Stimulated activated CD8-positive, alpha-beta memory T cell treated with anti-CD3 and anti-CD28 coated beads, Interleukin-4, amount 100 ng/mL, for 4 hours (primary cell): ENCODE results near the gene HBZ.
"Not testable (repeated sequence)": the region's sequence is repeated elsewhere in the genome, so short reads cannot be mapped to it uniquely, and the experiment has no call there.

ENCODE experiments used
- DNase-seq, 2 donors: peaks; one replicate each; pipeline ENCODE4 v3.0.0-alpha.2; 2020; ENCODE audit warnings: low read depth in 2 of 2, low spot score in 1 of 2

The HBZ gene

DNA sequence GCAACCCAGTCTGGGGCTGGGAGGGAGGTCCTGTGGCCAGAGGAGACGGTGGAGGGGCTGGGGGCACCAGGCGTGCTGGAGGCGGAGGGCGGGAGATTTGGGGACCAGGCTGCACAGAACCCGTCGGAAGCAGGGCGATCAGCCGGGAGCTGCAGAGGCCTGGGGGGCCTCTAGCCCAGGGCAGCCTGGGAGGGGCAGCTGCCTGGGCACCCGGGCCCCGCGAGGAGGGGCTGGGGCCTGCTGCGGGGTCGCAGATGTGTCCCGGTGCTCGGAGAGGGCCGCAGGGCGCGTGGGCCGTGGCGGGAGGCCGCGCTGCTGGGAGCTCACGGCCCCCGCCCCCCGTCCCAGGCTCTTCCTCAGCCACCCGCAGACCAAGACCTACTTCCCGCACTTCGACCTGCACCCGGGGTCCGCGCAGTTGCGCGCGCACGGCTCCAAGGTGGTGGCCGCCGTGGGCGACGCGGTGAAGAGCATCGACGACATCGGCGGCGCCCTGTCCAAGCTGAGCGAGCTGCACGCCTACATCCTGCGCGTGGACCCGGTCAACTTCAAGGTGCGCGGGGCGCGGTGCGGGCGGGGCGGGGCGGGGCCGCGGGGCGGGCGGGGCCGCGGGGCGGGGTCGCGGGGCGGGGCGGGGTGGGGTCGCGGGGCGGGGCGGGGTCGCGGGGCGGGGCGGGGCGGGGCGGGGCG, 11.8 kb downstream of the HBZ start:
- DNase-seq = not testable (repeated sequence)

DNA sequence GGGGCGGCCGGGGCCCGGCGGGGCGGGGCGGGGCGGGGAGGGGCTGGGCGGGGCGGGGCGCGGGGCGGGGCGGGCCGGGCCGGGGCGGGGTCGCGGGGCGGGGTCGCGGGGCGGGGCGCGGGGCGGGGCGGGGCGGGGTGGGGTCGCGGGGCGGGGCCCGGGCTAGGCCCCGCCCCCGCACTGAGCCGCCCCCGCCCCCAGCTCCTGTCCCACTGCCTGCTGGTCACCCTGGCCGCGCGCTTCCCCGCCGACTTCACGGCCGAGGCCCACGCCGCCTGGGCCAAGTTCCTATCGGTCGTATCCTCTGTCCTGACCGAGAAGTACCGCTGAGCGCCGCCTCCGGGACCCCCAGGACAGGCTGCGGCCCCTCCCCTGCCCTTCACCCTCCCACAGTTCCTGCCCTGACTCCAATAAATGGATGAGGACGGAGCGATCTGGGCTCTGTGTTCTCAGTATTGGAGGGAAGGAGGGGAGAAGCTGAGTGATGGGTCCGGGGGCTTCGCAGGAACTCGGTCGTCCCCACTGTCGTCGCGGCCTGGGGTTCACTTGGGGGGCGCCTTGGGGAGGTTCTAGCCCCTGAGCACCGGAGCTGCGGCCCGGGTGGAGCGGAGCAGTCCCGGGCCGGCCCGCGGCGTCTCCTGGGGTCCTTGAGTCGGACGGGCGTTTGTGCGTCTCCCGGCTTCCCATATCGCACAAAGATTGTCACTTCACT, 12.5 kb downstream of the HBZ start:
- DNase-seq = no peak

DNA sequence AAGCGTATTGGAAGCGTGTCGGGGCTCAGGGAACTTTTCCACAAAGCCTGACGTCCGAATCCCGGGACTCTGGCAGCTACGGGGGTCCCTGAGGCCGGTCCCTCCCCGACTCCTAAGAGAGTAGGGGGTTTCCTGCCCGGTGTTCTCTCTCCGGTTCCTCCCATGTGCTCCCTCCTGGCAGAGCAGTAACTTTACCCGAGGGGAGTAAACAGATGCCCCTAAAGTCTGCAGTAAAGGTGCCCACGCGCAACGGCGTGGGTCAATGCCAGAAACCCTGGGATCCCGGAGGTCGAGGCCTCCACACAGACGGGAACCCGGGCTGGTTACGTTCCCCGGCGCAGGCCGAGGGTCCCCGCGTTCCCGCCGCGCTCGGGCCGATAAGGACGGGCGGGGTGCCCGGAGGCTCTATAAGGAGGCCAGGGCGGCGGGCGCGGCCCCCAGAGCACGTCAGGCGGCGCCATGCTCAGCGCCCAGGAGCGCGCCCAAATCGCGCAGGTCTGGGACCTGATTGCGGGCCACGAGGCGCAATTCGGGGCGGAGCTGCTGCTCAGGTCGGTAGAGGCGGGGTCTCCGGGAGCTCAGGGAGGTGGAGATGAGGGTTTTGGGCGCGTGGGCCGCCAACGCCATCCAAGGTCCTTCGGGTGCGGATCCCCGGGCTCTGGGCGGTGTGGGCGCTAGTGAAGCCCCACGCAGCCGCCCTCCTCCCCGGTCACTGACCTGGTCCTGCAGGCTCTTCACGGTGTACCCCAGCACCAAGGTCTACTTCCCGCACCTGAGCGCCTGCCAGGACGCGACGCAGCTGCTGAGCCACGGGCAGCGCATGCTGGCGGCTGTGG, 13.3 kb downstream of the HBZ start, which contains the start of gene HBM:
HBM (plus strand) TSS at position 440 of the 836 bp plus-strand sequence; CDS start at position 460, 20 bp downstream.
- no peak for DNase-seq

DNA sequence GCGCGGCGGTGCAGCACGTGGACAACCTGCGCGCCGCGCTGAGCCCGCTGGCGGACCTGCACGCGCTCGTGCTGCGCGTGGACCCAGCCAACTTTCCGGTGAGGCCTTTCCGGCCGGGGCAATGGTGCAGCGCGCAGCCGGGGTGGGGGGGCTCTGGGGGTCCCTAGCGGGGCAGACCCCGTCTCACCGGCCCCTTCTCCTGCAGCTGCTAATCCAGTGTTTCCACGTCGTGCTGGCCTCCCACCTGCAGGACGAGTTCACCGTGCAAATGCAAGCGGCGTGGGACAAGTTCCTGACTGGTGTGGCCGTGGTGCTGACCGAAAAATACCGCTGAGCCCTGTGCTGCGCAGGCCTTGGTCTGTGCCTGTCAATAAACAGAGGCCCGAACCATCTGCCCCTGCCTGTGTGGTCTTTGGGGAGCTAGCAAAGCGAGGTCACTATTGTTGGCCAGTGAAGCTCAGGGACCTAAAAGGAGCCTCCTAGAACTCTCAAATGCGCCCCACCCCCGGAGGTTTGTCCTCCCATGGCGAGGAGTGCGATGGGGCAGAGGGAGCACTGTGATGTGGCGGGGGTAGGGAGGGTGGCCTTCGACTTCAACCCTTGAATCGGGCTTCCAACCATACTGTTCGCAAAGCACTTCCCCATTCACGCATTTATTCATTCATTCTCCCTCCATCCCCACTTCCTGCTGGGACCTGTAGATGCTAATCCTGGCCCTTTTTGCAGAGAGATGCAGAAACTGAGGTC, 14.1 kb downstream of the HBZ start:
- DNase-seq = no peak

DNA sequence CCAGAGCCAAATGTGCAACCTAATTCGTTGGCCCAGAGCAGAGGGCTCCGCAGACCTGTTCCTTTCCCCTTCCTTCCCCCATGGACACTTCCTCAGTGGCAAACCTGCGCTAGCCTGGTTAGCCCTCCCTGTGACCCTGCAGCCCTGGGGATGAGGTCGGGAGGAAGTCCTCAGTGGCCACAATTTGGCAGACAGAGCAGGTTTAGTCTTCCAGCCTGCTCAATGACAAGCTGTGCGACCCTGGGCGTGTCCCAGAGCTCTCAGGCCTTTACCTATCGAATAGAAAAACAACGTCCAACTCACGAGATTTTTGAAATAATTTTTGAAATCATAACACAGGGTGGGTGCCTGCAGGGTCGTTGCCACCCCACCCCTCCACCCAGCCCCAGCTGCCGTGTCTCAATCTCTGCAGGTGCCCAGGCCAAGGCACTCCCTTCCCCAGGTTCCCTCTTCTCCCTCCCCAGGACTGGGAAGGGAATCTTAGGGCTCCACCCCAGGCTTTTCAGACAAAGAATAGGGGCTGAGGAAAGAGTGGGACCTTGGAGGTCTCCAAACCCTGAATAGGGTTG, 14.8 kb downstream of the HBZ start:
- no peak for DNase-seq

DNA sequence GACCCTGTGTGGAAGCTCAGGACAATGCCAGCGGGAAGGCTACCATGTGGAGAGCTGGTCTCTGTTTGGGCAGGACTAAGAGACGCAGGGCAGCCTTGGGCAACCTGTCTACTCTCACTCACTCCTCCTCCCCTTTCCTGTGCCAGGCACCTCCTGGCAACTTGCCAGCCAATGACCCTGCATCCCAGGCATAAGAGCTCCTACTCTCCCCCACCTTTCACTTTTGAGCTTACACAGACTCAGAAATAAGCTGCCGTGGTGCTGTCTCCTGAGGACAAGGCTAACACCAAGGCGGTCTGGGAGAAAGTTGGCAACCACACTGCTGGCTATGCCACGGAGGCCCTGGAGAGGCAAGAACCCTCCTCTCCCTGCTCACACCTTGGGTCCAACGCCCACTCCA, 16.0 kb downstream of the HBZ start:
- DNase-seq = no peak

DNA sequence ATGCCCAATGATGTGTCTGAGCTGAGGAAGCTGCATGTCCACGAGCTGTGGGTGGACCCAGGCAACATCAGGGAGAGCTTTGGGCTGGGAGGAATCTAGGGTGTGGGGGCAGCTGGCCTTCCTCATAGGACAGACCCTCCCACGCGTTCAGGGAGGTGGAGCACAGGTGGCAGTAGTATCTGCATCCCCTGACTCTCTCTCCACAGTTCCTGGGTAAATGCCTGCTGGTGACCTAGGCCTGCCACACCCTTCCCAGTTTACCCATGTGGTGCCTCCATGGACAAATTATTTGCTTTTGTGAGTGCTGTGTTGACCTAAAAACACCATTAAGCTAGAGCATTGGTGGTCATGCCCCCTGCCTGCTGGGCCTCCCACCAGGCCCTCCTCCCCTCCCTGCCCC, 16.6 kb downstream of the HBZ start:
- DNase-seq = no peak

DNA sequence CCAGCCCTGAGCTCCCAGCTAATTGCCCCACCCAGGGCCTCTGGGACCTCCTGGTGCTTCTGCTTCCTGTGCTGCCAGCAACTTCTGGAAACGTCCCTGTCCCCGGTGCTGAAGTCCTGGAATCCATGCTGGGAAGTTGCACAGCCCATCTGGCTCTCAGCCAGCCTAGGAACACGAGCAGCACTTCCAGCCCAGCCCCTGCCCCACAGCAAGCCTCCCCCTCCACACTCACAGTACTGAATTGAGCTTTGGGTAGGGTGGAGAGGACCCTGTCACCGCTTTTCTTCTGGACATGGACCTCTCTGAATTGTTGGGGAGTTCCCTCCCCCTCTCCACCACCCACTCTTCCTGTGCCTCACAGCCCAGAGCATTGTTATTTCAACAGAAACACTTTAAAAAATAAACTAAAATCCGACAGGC, 17.7 kb downstream of the HBZ start:
- not testable (repeated sequence) for DNase-seq

DNA sequence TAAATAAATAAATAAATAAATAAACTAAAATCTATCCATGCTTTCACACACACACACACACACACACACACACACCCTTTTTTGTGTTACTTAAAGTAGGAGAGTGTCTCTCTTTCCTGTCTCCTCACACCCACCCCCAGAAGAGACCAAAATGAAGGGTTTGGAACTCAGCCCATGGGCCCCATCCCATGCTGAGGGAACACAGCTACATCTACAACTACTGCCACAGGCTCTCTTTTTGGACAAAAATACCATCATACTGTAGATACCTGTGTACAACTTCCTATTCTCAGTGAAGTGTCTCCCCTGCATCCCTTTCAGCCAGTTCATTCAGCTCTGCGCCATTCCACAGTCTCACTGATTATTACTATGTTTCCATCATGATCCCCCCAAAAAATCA, 18.3 kb downstream of the HBZ start:
- no peak for DNase-seq

DNA sequence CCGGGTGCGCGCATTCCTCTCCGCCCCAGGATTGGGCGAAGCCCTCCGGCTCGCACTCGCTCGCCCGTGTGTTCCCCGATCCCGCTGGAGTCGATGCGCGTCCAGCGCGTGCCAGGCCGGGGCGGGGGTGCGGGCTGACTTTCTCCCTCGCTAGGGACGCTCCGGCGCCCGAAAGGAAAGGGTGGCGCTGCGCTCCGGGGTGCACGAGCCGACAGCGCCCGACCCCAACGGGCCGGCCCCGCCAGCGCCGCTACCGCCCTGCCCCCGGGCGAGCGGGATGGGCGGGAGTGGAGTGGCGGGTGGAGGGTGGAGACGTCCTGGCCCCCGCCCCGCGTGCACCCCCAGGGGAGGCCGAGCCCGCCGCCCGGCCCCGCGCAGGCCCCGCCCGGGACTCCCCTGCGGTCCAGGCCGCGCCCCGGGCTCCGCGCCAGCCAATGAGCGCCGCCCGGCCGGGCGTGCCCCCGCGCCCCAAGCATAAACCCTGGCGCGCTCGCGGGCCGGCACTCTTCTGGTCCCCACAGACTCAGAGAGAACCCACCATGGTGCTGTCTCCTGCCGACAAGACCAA, 20.0 kb downstream of the HBZ start, which contains the start of gene HBA2:
HBA2 (plus strand) TSS at position 503 of the 568 bp plus-strand sequence; CDS start at position 540, 37 bp downstream.
- DNase-seq = not testable (repeated sequence)

DNA sequence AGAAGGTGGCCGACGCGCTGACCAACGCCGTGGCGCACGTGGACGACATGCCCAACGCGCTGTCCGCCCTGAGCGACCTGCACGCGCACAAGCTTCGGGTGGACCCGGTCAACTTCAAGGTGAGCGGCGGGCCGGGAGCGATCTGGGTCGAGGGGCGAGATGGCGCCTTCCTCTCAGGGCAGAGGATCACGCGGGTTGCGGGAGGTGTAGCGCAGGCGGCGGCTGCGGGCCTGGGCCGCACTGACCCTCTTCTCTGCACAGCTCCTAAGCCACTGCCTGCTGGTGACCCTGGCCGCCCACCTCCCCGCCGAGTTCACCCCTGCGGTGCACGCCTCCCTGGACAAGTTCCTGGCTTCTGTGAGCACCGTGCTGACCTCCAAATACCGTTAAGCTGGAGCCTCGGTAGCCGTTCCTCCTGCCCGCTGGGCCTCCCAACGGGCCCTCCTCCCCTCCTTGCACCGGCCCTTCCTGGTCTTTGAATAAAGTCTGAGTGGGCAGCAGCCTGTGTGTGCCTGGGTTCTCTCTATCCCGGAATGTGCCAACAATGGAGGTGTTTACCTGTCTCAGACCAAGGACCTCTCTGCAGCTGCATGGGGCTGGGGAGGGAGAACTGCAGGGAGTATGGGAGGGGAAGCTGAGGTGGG, 20.9 kb downstream of the HBZ start:
- not testable (repeated sequence) for DNase-seq

DNA sequence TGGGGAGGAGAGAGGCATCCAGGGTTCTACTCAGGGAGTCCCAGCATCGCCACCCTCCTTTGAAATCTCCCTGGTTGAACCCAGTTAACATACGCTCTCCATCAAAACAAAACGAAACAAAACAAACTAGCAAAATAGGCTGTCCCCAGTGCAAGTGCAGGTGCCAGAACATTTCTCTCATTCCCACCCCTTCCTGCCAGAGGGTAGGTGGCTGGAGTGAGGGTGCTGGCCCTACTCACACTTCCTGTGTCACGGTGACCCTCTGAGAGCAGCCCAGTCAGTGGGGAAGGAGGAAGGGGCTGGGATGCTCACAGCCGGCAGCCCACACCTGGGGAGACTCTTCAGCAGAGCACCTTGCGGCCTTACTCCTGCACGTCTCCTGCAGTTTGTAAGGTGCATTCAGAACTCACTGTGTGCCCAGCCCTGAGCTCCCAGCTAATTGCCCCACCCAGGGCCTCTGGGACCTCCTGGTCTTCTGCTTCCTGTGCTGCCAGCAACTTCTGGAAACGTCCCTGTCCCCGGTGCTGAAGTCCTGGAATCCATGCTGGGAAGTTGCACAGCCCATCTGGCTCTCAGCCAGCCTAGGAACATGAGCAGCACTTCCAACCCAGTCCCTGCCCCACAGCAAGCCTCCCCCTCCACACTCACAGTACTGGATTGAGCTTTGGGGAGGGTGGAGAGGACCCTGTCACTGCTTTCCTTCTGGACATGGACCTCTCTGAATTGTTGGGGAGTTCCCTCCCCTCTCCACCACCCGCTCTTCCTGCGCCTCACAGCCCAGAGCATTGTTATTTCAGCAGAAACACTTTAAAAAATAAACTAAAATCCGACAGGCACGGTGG, 21.7 kb downstream of the HBZ start:
- not testable (repeated sequence) for DNase-seq

DNA sequence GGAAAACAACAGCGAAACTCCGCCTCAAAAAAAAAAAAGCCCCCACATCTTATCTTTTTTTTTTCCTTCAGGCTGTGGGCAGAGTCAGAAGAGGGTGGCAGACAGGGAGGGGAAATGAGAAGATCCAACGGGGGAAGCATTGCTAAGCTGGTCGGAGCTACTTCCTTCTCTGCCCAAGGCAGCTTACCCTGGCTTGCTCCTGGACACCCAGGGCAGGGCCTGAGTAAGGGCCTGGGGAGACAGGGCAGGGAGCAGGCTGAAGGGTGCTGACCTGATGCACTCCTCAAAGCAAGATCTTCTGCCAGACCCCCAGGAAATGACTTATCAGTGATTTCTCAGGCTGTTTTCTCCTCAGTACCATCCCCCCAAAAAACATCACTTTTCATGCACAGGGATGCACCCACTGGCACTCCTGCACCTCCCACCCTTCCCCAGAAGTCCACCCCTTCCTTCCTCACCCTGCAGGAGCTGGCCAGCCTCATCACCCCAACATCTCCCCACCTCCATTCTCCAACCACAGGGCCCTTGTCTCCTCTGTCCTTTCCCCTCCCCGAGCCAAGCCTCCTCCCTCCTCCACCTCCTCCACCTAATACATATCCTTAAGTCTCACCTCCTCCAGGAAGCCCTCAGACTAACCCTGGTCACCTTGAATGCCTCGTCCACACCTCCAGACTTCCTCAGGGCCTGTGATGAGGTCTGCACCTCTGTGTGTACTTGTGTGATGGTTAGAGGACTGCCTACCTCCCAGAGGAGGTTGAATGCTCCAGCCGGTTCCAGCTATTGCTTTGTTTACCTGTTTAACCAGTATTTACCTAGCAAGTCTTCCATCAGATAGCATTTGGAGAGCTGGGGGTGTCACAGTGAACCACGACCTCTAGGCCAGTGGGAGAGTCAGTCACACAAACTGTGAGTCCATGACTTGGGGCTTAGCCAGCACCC, 22.8 kb downstream of the HBZ start:
- no peak for DNase-seq

DNA sequence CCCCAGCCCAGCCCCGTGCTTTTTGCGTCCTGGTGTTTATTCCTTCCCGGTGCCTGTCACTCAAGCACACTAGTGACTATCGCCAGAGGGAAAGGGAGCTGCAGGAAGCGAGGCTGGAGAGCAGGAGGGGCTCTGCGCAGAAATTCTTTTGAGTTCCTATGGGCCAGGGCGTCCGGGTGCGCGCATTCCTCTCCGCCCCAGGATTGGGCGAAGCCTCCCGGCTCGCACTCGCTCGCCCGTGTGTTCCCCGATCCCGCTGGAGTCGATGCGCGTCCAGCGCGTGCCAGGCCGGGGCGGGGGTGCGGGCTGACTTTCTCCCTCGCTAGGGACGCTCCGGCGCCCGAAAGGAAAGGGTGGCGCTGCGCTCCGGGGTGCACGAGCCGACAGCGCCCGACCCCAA, 23.6 kb downstream of the HBZ start:
- not testable (repeated sequence) for DNase-seq

DNA sequence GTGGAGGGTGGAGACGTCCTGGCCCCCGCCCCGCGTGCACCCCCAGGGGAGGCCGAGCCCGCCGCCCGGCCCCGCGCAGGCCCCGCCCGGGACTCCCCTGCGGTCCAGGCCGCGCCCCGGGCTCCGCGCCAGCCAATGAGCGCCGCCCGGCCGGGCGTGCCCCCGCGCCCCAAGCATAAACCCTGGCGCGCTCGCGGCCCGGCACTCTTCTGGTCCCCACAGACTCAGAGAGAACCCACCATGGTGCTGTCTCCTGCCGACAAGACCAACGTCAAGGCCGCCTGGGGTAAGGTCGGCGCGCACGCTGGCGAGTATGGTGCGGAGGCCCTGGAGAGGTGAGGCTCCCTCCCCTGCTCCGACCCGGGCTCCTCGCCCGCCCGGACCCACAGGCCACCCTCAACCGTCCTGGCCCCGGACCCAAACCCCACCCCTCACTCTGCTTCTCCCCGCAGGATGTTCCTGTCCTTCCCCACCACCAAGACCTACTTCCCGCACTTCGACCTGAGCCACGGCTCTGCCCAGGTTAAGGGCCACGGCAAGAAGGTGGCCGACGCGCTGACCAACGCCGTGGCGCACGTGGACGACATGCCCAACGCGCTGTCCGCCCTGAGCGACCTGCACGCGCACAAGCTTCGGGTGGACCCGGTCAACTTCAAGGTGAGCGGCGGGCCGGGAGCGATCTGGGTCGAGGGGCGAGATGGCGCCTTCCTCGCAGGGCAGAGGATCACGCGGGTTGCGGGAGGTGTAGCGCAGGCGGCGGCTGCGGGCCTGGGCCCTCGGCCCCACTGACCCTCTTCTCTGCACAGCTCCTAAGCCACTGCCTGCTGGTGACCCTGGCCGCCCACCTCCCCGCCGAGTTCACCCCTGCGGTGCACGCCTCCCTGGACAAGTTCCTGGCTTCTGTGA, 24.3 kb downstream of the HBZ start, which contains the start of gene HBA1:
HBA1 (plus strand) TSS at position 204 of the 906 bp plus-strand sequence; CDS start at position 241, 37 bp downstream.
- not testable (repeated sequence) for DNase-seq

DNA sequence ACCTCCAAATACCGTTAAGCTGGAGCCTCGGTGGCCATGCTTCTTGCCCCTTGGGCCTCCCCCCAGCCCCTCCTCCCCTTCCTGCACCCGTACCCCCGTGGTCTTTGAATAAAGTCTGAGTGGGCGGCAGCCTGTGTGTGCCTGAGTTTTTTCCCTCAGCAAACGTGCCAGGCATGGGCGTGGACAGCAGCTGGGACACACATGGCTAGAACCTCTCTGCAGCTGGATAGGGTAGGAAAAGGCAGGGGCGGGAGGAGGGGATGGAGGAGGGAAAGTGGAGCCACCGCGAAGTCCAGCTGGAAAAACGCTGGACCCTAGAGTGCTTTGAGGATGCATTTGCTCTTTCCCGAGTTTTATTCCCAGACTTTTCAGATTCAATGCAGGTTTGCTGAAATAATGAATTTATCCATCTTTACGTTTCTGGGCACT, 25.0 kb downstream of the HBZ start:
- DNase-seq = no peak
